ENCODE measurements around the gene ANK2. TPM values are rescaled to one million over a fixed set of nuclear protein-coding genes. Genes with fewer than 3 reads are reported as not detected.

ANK2 gene
- polyA plus RNA-seq, 4 donors = 0.22 to 32.7 (median 5.6) TPM

DNA sequence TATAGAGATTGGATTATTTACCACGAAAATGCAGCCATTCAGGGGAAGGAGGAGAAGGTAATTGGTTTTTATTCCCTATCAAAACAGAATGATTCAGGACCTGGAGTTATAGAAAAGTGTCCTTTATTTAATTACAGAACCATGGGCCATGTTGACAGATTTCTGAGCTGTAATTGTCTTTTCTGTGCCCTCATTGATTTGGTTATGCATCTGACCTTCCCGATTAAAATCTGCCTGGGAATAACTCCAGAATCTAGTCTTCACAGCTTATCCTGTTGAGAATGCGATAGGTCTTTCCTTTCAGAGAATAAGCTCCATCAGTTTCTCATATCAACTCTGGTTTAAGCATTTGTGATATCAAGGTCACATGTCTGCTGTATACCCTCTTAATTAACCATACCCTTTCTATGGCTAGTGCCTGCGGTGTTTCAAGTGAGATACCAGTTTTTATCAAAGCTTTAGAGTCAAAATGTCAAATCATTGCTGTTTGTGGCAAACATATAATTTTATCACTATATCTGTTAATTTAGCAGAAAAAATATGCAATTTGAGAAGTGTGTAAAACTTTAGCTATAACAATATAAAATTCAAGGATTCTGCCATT lies 37.2 kb upstream of the ANK2 start:
- DNase-seq (no peak), FAIRE-seq (no peak)
- H3K27ac ChIP-seq (ENCODE audit: low read depth in 1 of 3, low read length in 2 of 3) = no peak overlapping the region
- no peaks in the 10 kb centered on the region for H3K27me3 ChIP-seq (ENCODE audit: control insufficient read depth in 3 of 3, insufficient read depth in 3 of 3, low read length in 3 of 3)
- no peaks in the 10 kb centered on the region for H3K4me1 ChIP-seq (ENCODE audit: control insufficient read depth in 3 of 3, insufficient read depth in 2 of 3, low read depth in 1 of 3, low read length in 2 of 3)
- H3K36me3 ChIP-seq (ENCODE audit: control insufficient read depth in 3 of 3, insufficient read depth in 2 of 3, low read depth in 1 of 3, low read length in 3 of 3) = no peaks in the 10 kb centered on the region
- no peak overlapping the region for H3K4me3 ChIP-seq (ENCODE audit: low read depth in 1 of 3, low read length in 3 of 3)
- H3K9me3 ChIP-seq (ENCODE audit: control insufficient read depth in 2 of 2, insufficient read depth in 1 of 2, low read depth in 1 of 2, low read length in 1 of 2) = no peaks in the 10 kb centered on the region
- 63 to 77% (median 67%) methylated on average over 4 of the region's 4 CpGs for WGBS, 3 donors

DNA sequence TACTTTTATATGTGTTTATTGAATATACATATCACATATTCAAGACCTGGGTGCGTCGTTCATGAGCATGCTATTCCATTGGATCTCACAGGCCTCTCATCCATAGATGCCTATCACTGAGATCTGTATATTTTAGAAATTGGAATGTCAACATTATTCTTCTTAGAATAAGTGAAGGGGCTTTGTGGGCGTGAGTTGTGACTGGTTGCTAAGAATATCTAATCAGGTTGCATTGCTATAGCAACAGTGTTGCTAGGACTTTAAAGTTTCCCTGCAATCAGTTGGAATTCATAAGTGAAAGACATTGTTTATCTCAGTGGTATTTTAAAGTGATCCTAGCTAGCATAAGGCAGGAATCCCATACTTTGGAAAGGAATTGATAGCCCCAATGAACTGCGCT lies 36.7 kb upstream of the ANK2 start:
- Histone ChIP-seq H3K27ac (ENCODE audit: low read depth in 1 of 3, low read length in 2 of 3) (no peak overlapping the region), H3K4me1 (ENCODE audit: control insufficient read depth in 3 of 3, insufficient read depth in 2 of 3, low read depth in 1 of 3, low read length in 2 of 3) (no peaks in the 10 kb centered on the region), H3K4me3 (ENCODE audit: low read depth in 1 of 3, low read length in 3 of 3) (no peak overlapping the region), H3K27me3 (ENCODE audit: control insufficient read depth in 3 of 3, insufficient read depth in 3 of 3, low read length in 3 of 3) (no peaks in the 10 kb centered on the region), H3K36me3 (ENCODE audit: control insufficient read depth in 3 of 3, insufficient read depth in 2 of 3, low read depth in 1 of 3, low read length in 3 of 3) (no peaks in the 10 kb centered on the region), H3K9me3 (ENCODE audit: control insufficient read depth in 2 of 2, insufficient read depth in 1 of 2, low read depth in 1 of 2, low read length in 1 of 2) (no peaks in the 10 kb centered on the region)
- no peak for FAIRE-seq
- 33 to 61% (median 49%) methylated on average over 4 of the region's 4 CpGs for WGBS, 3 donors
- peak in 1 of 2 donors; percentile 4 for DNase-seq

DNA sequence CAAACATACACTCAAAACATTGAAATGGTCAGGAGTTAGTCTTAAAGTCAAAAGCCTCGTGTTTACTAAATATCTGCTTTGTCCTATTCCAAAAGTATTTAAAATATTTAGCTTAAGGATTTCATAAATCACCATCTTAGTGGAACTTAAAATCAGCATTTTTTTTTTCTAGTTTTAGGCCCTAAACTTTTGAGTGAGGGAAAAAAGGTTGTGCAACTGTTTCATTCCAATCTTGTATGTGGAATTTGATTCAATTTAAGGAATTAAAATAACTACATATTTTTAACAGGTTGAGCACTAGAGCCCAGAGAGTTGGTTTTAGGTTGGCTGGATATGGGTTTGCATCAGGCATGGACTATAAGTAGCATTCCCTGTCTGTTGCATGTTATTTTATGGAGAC lies 35.7 kb upstream of the ANK2 start:
- H3K27me3 ChIP-seq (ENCODE audit: control insufficient read depth in 3 of 3, insufficient read depth in 3 of 3, low read length in 3 of 3) = no peaks in the 10 kb centered on the region
- no peaks in the 10 kb centered on the region for H3K36me3 ChIP-seq (ENCODE audit: control insufficient read depth in 3 of 3, insufficient read depth in 2 of 3, low read depth in 1 of 3, low read length in 3 of 3)
- H3K27ac ChIP-seq (ENCODE audit: low read depth in 1 of 3, low read length in 2 of 3) = no peak overlapping the region
- no peaks in the 10 kb centered on the region for H3K9me3 ChIP-seq (ENCODE audit: control insufficient read depth in 2 of 2, insufficient read depth in 1 of 2, low read depth in 1 of 2, low read length in 1 of 2)
- WGBS, 3 donors = 40 to 70% (median 61%) methylated on average over 1 of the region's 1 CpG
- no peak overlapping the region for H3K4me3 ChIP-seq (ENCODE audit: low read depth in 1 of 3, low read length in 3 of 3)
- DNase-seq (no peak), FAIRE-seq (no peak)
- H3K4me1 ChIP-seq (ENCODE audit: control insufficient read depth in 3 of 3, insufficient read depth in 2 of 3, low read depth in 1 of 3, low read length in 2 of 3) = no peaks in the 10 kb centered on the region

DNA sequence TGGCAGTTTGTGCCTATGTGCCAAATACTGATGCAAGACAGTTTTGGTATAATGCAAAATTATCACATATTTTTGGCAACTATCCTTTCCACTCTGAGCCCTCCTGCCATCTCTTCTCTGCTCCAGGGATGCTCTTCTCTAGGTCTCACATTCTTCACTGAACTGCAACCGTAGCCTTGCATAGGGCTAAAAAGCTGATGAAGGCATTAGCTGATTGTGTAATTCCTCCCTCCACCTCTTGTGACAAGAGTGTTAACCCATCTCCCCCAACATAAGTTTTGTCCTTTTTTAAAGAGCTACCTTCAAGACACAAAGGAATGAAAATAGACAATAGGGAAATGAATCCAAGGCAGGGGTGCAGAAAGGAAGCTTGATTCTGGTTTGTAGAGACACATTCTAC lies 33.1 kb upstream of the ANK2 start:
- no peak for FAIRE-seq
- no peak overlapping the region for H3K4me3 ChIP-seq (ENCODE audit: low read depth in 1 of 3, low read length in 3 of 3)

DNA sequence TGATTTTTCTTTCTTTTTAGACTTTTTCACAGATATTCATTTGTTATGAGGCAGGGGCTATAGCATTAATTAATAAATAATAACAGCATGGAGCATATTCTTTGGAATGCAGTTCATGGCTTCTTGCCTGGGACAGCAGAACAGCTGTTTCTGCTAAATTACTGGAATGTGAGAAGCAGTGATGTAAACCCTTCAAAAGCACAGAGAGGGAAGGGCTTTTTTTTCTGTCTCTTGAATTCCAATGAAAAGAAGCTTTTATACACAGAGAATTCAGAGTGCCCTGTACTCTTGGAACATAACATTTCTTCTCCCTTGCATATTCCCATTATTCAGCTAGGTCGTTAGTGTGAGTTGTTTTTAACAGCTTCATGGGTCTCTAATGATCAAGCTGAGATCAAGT lies 28.5 kb upstream of the ANK2 start:
- 35 to 46% (median 41%) methylated on average over 1 of the region's 1 CpG for WGBS, 3 donors
- H3K27me3 ChIP-seq (ENCODE audit: control insufficient read depth in 3 of 3, insufficient read depth in 3 of 3, low read length in 3 of 3) = no peaks in the 10 kb centered on the region
- no peak overlapping the region for H3K27ac ChIP-seq (ENCODE audit: low read depth in 1 of 3, low read length in 2 of 3)
- H3K36me3 ChIP-seq (ENCODE audit: control insufficient read depth in 3 of 3, insufficient read depth in 2 of 3, low read depth in 1 of 3, low read length in 3 of 3) = no peaks in the 10 kb centered on the region
- H3K4me3 ChIP-seq (ENCODE audit: low read depth in 1 of 3, low read length in 3 of 3) = no peak overlapping the region
- peak in 1 of 2 donors; percentile 6 for DNase-seq
- H3K9me3 ChIP-seq (ENCODE audit: control insufficient read depth in 2 of 2, insufficient read depth in 1 of 2, low read depth in 1 of 2, low read length in 1 of 2) = no peaks in the 10 kb centered on the region
- no peak for FAIRE-seq
- H3K4me1 ChIP-seq (ENCODE audit: control insufficient read depth in 3 of 3, insufficient read depth in 2 of 3, low read depth in 1 of 3, low read length in 2 of 3) = no peaks in the 10 kb centered on the region

More for the DNA sequence above, 33.1 kb upstream of the ANK2 start:
- no peak for DNase-seq
- no peaks in the 10 kb centered on the region for H3K36me3 ChIP-seq (ENCODE audit: control insufficient read depth in 3 of 3, insufficient read depth in 2 of 3, low read depth in 1 of 3, low read length in 3 of 3)
- no peak overlapping the region for H3K27ac ChIP-seq (ENCODE audit: low read depth in 1 of 3, low read length in 2 of 3)
- H3K4me1 ChIP-seq (ENCODE audit: control insufficient read depth in 3 of 3, insufficient read depth in 2 of 3, low read depth in 1 of 3, low read length in 2 of 3) = no peaks in the 10 kb centered on the region
- WGBS, 3 donors = 85 to 90% (median 86%) methylated on average over 1 of the region's 1 CpG
- no peaks in the 10 kb centered on the region for H3K27me3 ChIP-seq (ENCODE audit: control insufficient read depth in 3 of 3, insufficient read depth in 3 of 3, low read length in 3 of 3)
- no peaks in the 10 kb centered on the region for H3K9me3 ChIP-seq (ENCODE audit: control insufficient read depth in 2 of 2, insufficient read depth in 1 of 2, low read depth in 1 of 2, low read length in 1 of 2)

DNA sequence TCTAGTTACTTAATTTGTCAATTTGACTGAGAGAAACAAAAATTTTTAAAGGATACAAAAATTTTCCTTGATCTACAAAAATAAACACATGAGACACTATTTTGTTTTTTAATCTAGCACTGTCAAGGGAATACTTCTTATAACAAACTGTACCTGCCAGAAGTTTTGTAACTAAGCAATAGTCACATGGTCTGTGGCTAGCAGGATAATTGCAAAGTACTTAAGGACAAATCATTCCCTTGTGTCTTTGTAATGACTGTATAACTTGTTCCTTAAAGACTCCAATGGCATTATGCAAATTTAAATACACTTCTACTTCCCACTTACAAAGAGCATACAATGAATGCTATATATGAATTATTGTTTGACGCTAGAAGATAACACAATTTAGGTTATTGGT lies 25.1 kb upstream of the ANK2 start:
- H3K4me3 ChIP-seq (ENCODE audit: low read depth in 1 of 3, low read length in 3 of 3) = no peak overlapping the region
- H3K9me3 ChIP-seq (ENCODE audit: control insufficient read depth in 2 of 2, insufficient read depth in 1 of 2, low read depth in 1 of 2, low read length in 1 of 2) = no peaks in the 10 kb centered on the region
- H3K4me1 ChIP-seq (ENCODE audit: control insufficient read depth in 3 of 3, insufficient read depth in 2 of 3, low read depth in 1 of 3, low read length in 2 of 3) = no peaks in the 10 kb centered on the region
- H3K27ac ChIP-seq (ENCODE audit: low read depth in 1 of 3, low read length in 2 of 3) = no peak overlapping the region
- H3K27me3 ChIP-seq (ENCODE audit: control insufficient read depth in 3 of 3, insufficient read depth in 3 of 3, low read length in 3 of 3) = no peaks in the 10 kb centered on the region
- 89 to 94% (median 89%) methylated on average over 1 of the region's 1 CpG for WGBS, 3 donors
- FAIRE-seq (no peak), DNase-seq (no peak)
- H3K36me3 ChIP-seq (ENCODE audit: control insufficient read depth in 3 of 3, insufficient read depth in 2 of 3, low read depth in 1 of 3, low read length in 3 of 3) = no peaks in the 10 kb centered on the region

DNA sequence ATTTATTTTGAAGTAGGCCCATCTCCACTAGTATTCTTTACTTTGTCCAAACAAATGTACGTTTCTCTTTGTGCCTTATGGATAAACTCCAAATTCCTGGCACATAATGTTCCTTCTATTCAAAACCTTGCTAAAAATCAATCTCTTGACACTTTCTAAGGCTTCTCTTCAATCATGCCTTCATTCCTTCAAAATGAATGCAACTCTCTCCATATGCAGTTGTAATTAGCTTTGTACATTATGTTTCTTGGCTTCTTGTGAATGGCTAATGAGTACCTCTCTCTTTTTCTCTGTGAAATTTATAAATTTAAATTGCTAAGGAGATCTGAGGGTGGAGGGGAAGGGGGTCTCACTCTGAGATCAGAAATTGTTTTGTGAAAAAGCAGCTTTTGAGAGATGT lies 24.0 kb upstream of the ANK2 start:
- Histone ChIP-seq H3K9me3 (ENCODE audit: control insufficient read depth in 2 of 2, insufficient read depth in 1 of 2, low read depth in 1 of 2, low read length in 1 of 2) (no peaks in the 10 kb centered on the region), H3K4me1 (ENCODE audit: control insufficient read depth in 3 of 3, insufficient read depth in 2 of 3, low read depth in 1 of 3, low read length in 2 of 3) (no peaks in the 10 kb centered on the region), H3K27ac (ENCODE audit: low read depth in 1 of 3, low read length in 2 of 3) (no peak overlapping the region), H3K4me3 (ENCODE audit: low read depth in 1 of 3, low read length in 3 of 3) (no peak overlapping the region), H3K36me3 (ENCODE audit: control insufficient read depth in 3 of 3, insufficient read depth in 2 of 3, low read depth in 1 of 3, low read length in 3 of 3) (no peaks in the 10 kb centered on the region), H3K27me3 (ENCODE audit: control insufficient read depth in 3 of 3, insufficient read depth in 3 of 3, low read length in 3 of 3) (no peaks in the 10 kb centered on the region)
- DNase-seq = no peak
- WGBS, 3 donors = 44 to 85% (median 54%) methylated on average over 1 of the region's 1 CpG
- FAIRE-seq = no peak

DNA sequence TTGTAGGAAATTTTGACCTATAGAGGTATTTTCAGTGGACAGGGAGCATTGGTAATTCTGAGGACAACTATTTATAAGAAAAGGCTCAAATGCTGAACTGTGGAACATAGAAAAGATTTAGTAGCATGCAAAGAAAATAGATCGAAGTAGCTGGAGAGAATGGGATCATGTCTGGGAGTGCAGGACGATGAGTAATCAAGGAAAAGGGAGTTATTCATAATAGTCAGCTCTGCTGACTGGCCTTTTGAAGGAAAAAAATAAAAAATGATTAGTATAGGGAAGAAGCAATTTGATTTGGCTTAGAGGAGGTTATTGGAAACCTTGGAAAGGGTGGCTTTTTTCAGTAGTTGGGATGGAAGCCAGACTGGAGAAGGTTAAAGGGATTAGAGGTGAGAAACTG lies 22.9 kb upstream of the ANK2 start:
- Histone ChIP-seq H3K27me3 (ENCODE audit: control insufficient read depth in 3 of 3, insufficient read depth in 3 of 3, low read length in 3 of 3) (no peaks in the 10 kb centered on the region), H3K36me3 (ENCODE audit: control insufficient read depth in 3 of 3, insufficient read depth in 2 of 3, low read depth in 1 of 3, low read length in 3 of 3) (no peaks in the 10 kb centered on the region), H3K9me3 (ENCODE audit: control insufficient read depth in 2 of 2, insufficient read depth in 1 of 2, low read depth in 1 of 2, low read length in 1 of 2) (no peaks in the 10 kb centered on the region), H3K4me1 (ENCODE audit: control insufficient read depth in 3 of 3, insufficient read depth in 2 of 3, low read depth in 1 of 3, low read length in 2 of 3) (no peaks in the 10 kb centered on the region), H3K4me3 (ENCODE audit: low read depth in 1 of 3, low read length in 3 of 3) (no peak overlapping the region), H3K27ac (ENCODE audit: low read depth in 1 of 3, low read length in 2 of 3) (no peak overlapping the region)
- DNase-seq = no peak
- WGBS, 3 donors = 71 to 80% (median 75%) methylated on average over 2 of the region's 2 CpGs
- FAIRE-seq = no peak

DNA sequence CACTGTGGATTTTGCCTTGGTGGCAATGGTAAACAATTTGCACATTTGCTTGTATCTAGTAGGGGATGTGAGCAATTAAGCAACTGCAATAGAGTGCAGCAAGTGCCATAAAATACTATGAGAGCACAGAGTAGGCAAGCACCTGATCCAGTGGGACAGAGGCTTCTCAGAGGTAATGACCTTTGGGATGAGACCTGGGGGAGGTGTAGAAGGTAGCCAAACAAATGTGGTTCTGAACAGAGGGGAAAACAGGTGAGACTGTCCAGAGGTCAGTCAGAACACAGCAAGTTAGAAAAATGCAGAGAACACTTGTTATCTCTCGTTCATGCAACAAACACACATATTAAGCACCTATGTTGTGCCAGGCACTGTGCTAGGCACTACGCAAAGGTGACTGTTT lies 21.4 kb upstream of the ANK2 start:
- no peaks in the 10 kb centered on the region for H3K9me3 ChIP-seq (ENCODE audit: control insufficient read depth in 2 of 2, insufficient read depth in 1 of 2, low read depth in 1 of 2, low read length in 1 of 2)
- FAIRE-seq (no peak), DNase-seq (no peak)

More for the DNA sequence above, 21.4 kb upstream of the ANK2 start:
- WGBS, 3 donors = 68 to 85% (median 78%) methylated on average over 2 of the region's 2 CpGs
- H3K4me3 ChIP-seq (ENCODE audit: low read depth in 1 of 3, low read length in 3 of 3) = no peak overlapping the region
- H3K27me3 ChIP-seq (ENCODE audit: control insufficient read depth in 3 of 3, insufficient read depth in 3 of 3, low read length in 3 of 3) = no peaks in the 10 kb centered on the region
- no peak overlapping the region for H3K27ac ChIP-seq (ENCODE audit: low read depth in 1 of 3, low read length in 2 of 3)
- no peaks in the 10 kb centered on the region for H3K4me1 ChIP-seq (ENCODE audit: control insufficient read depth in 3 of 3, insufficient read depth in 2 of 3, low read depth in 1 of 3, low read length in 2 of 3)
- H3K36me3 ChIP-seq (ENCODE audit: control insufficient read depth in 3 of 3, insufficient read depth in 2 of 3, low read depth in 1 of 3, low read length in 3 of 3) = no peaks in the 10 kb centered on the region

Data from small intestine (tissue), 7 donors.